ENCODE measurements around the gene RILPL2.

GRCh38 chr12:123427036-123427769 is 9.3 kb downstream of the RILPL2 start:
- no peak for TF ChIP-seq SUZ12 (IDR thresholded peaks at IDR 0.05)
- no peak for TF ChIP-seq FOXM1 (IDR thresholded peaks at IDR 0.05; ENCODE audit: borderline replicate concordance)
- TF ChIP-seq FOXA1 (IDR thresholded peaks at IDR 0.05), result no peak
- no peak for TF ChIP-seq SP1 (IDR thresholded peaks at IDR 0.05)
- TF ChIP-seq HDGF (IDR thresholded peaks at IDR 0.05; ENCODE audit: borderline replicate concordance), result no peak
- TF ChIP-seq CTBP1 (IDR thresholded peaks at IDR 0.05; ENCODE audit: borderline replicate concordance), result no peak
- no peak for TF ChIP-seq ELF4 (IDR thresholded peaks at IDR 0.05)
- TF ChIP-seq FOXK2 (IDR thresholded peaks at IDR 0.05), result no peak
- TF ChIP-seq L3MBTL2 (conservative IDR thresholded peaks at IDR 0.05), result no peak
